GM12878 (cell line): ENCODE results near the gene ASB2. TPM values are rescaled to one million over a fixed set of nuclear protein-coding genes. Genes with fewer than 3 reads are reported as not detected.

Source experiments
- ATAC-seq: fragments of 200-7000 bp; cut with Tn5 transposase; 3 replicates; pipeline ENCODE4 v1.9.1; 2020; ENCODE audit warnings: mild to moderate bottlenecking, moderate library complexity
- BruUV-seq: library from RNA; stranded (reverse); fragments of 400-500 nt; replicated peaks from 2 replicates; lab custom pipeline; 2021; lab: Mats Ljungman, UMichigan
- CTCF ChIA-PET: fragments of 300-600 bp; sonication (Branson Sonifier 250); formaldehyde crosslinking; extraction: SDS; loops from one replicate; lab custom pipeline; 2021; ENCODE audit warnings: inconsistent platforms; lab: Yijun Ruan, JAX
- POLR2A ChIA-PET: fragments of 350-600 bp; formaldehyde crosslinking; extraction: SDS; loops from one replicate; lab custom pipeline; 2021; ENCODE audit warnings: inconsistent platforms; lab: Charles Lee
- RAD21 ChIA-PET: fragments of 300-600 bp; sonication (Branson Sonifier 250); formaldehyde crosslinking; loops from one replicate; lab custom pipeline; 2023; ENCODE audit warnings: antibody characterized with exemption; ENCODE audit not compliant: unreplicated experiment; lab: Charles Lee
- SMC1A ChIA-PET: fragments of 300-600 bp; sonication (Branson Sonifier 250); formaldehyde crosslinking; loops from one replicate; lab custom pipeline; 2023; ENCODE audit not compliant: unreplicated experiment, uncharacterized antibody; lab: Charles Lee
- DNase-seq: peaks from one replicate; pipeline ENCODE4 v3.0.0-alpha.2; 2011; ENCODE audit warnings: low read depth, low spot score
- FAIRE-seq: peaks from 3 replicates; lab custom pipeline; 2011; peaks lifted over from hg19 to GRCh38; lab: Jason Lieb, UNC
- H2AFZ ChIP-seq: 2 replicates; pipeline ENCODE4 v1.6.0; 2011; ENCODE audit warnings: low read depth, low read length, control low read depth; ENCODE audit not compliant: control insufficient read depth
- H3K27ac ChIP-seq: 2 replicates; pipeline ENCODE4 v1.5.1; 2011; ENCODE audit warnings: control low read depth; ENCODE audit not compliant: control insufficient read depth, insufficient read depth
- H3K27me3 ChIP-seq, 2 experiments: replicated peaks in 1 of 2; 2 replicates each; pipeline versions ENCODE4 v1.6.0 to v1.6.1; 2011; ENCODE audit warnings: low read length in 1 of 2; ENCODE audit not compliant: control insufficient read depth in 2 of 2, insufficient read depth in 2 of 2
- H3K36me3 ChIP-seq, 2 experiments: 2 replicates each; pipeline ENCODE4 v1.5.1; 2011; ENCODE audit warnings: low read length in 1 of 2; ENCODE audit not compliant: control insufficient read depth in 2 of 2, insufficient read depth in 2 of 2
- H3K4me1 ChIP-seq: 2 replicates; pipeline ENCODE4 v1.6.1; 2011; ENCODE audit warnings: mild to moderate bottlenecking, low read length, moderate library complexity, mixed read lengths; ENCODE audit not compliant: control insufficient read depth, insufficient read depth
- H3K4me2 ChIP-seq: 2 replicates; pipeline ENCODE4 v1.6.0; 2011; ENCODE audit warnings: control low read depth; ENCODE audit not compliant: control insufficient read depth, insufficient read depth
- H3K4me3 ChIP-seq: fragments of 200-600 bp; sonication (generic); 2 replicates; pipeline ENCODE4 v1.5.1; 2016
- H3K79me2 ChIP-seq: 2 replicates; pipeline ENCODE4 v1.6.0; 2011; ENCODE audit warnings: low read length; ENCODE audit not compliant: control insufficient read depth, insufficient read depth
- H3K9ac ChIP-seq: 2 replicates; pipeline ENCODE4 v1.8.0; 2011; ENCODE audit warnings: low read length, control low read depth, mixed read lengths; ENCODE audit not compliant: control insufficient read depth, insufficient read depth
- H3K9me3 ChIP-seq: replicated peaks from 3 replicates; pipeline ENCODE4 v1.5.1; 2011; ENCODE audit warnings: mild to moderate bottlenecking, low read length; ENCODE audit not compliant: control insufficient read depth, insufficient read depth
- H4K20me1 ChIP-seq: 2 replicates; pipeline ENCODE4 v1.6.0; 2011; ENCODE audit not compliant: control insufficient read depth, insufficient read depth
- ATF7 ChIP-seq: fragments of 450-650 bp; IDR thresholded peaks from 2 replicates; pipeline ENCODE4 v1.6.1; 2016; ENCODE audit warnings: low read depth, mild to moderate bottlenecking
- BHLHE40 ChIP-seq, 2 experiments: fragments of 450-650 bp in 1 of 2; IDR thresholded peaks; 2 replicates each; pipeline ENCODE4 v1.6.1; 2011 to 2017; ENCODE audit warnings: low read depth in 2 of 2, borderline replicate concordance in 1 of 2, improper control_type of control experiment in 1 of 2, low read length in 1 of 2, mild to moderate bottlenecking in 1 of 2
- EED ChIP-seq: sonication (generic); IDR thresholded peaks from 2 replicates; pipeline ENCODE4 v1.6.1; 2016; ENCODE audit warnings: antibody characterized with exemption, low read depth
- EGR1 ChIP-seq, 2 experiments: IDR thresholded peaks; 1 replicate in 1 of 2; 2 replicates in 1 of 2; pipeline ENCODE4 v1.6.1; 2011 to 2012; ENCODE audit warnings: low read depth in 2 of 2, low read length in 2 of 2, borderline replicate concordance in 1 of 2, mild to moderate bottlenecking in 1 of 2, moderate library complexity in 1 of 2
- FOXK2 ChIP-seq: fragments of 450-650 bp; IDR thresholded peaks from 2 replicates; pipeline ENCODE4 v1.6.1; 2017; ENCODE audit warnings: mild to moderate bottlenecking, moderate library complexity
- FOXM1 ChIP-seq: IDR thresholded peaks from 2 replicates; pipeline ENCODE4 v1.6.1; 2012; ENCODE audit warnings: low read depth, mild to moderate bottlenecking, inconsistent platforms, low read length, moderate library complexity
- MYB ChIP-seq: fragments of 150-350 bp; IDR thresholded peaks from 2 replicates; pipeline ENCODE4 v1.6.1; 2014; ENCODE audit warnings: mild to moderate bottlenecking, low read depth, low read length, borderline replicate concordance
- POLR2AphosphoS2 ChIP-seq: IDR thresholded peaks from 2 replicates; pipeline ENCODE4 v1.6.1; 2011; ENCODE audit warnings: low read depth, mild to moderate bottlenecking, low read length, improper control_type of control experiment, moderate library complexity
- STAT3 ChIP-seq: IDR thresholded peaks from 2 replicates; pipeline ENCODE4 v1.6.1; 2011; ENCODE audit warnings: low read depth, low read length, improper control_type of control experiment
- SUPT20H ChIP-seq: IDR thresholded peaks from 2 replicates; pipeline ENCODE4 v1.6.1; 2011; ENCODE audit warnings: low read depth, mild to moderate bottlenecking, low read length, moderate library complexity, borderline replicate concordance; ENCODE audit not compliant: control insufficient read depth
- WGBS: methylation state at CpG from one replicate; pipeline ENCODE4 v1.1.6; 2016; ENCODE audit warnings: low lambda C conversion rate; ENCODE audit not compliant: insufficient replicate concordance, insufficient coverage; ENCODE audit errors: missing lambda C conversion rate; 5-methylcytosine and 5-hydroxymethylcytosine counted together
- in situ Hi-C: fragments of 300-500 bp; cut with MboI; formaldehyde crosslinking; loops from 9 replicates; pipeline ENCODE4 v1.14.3; 2018; ENCODE audit warnings: mixed read lengths
- intact Hi-C: fragments of 100-400 bp; cut with micrococcal nuclease; formaldehyde crosslinking; loops from one replicate; pipeline ENCODE4 v1.14.2; 2022; ENCODE audit not compliant: unreplicated experiment
- polyA plus RNA-seq, 11 experiments: library from polyadenylated mRNA; depleted of rRNA in 4 of 11; unstranded in 6 of 11; stranded (reverse) in 5 of 11; fragments of >200 nt; fragmentation: Nextera tagmentation in 4 of 11; fragmentation: Illumina TruSeq in 1 of 11; extraction: Ambion mirVana in 4 of 11; extraction: Trizol in 1 of 11; gene quantifications; 1 replicate in 1 of 11; 2 replicates in 10 of 11; pipeline versions ENCODE4 v1.2.1 to v1.2.3, GENCODE V29; 2011 to 2016; ENCODE audit warnings: inconsistent platforms in 2 of 11, missing spikeins in 2 of 11, low read depth in 1 of 11
- total RNA-seq, 4 experiments: library from RNA; depleted of rRNA in 3 of 4; stranded (reverse); fragments of >200 nt in 3 of 4; fragmentation: Illumina TruSeq in 1 of 4; extraction: Trizol in 1 of 4; gene quantifications; 2 replicates each; pipeline versions ENCODE4 v1.2.1 to v1.2.3, GENCODE V29; 2013 to 2021
- TF ChIP-seq, protein P1 (sequence below): IDR thresholded peaks from 2 replicates; pipeline ENCODE4 v1.6.1; 2011; ENCODE audit warnings: borderline replicate concordance, low read depth, mild to moderate bottlenecking, moderate library complexity, mixed read lengths, low read length; ENCODE audit not compliant: insufficient read depth; ENCODE audit errors: extremely low read length
- TF ChIP-seq, protein P2 (sequence below): fragments of 450-650 bp; IDR thresholded peaks from 2 replicates; pipeline ENCODE4 v1.6.1; 2016; ENCODE audit warnings: mild to moderate bottlenecking, moderate library complexity, borderline replicate concordance
- TF ChIP-seq, protein P3 (sequence below): IDR thresholded peaks from 2 replicates; pipeline ENCODE4 v1.6.1; 2012; ENCODE audit warnings: low read depth, low read length, improper control_type of control experiment

Gene ASB2
- total and polyA plus RNA-seq, 10 of the 15 experiments (the other 5 are each of a cell fraction or from before 2014, with no cell fraction given), result 3.0 to 54.8 (median 33.5) TPM

DNA sequence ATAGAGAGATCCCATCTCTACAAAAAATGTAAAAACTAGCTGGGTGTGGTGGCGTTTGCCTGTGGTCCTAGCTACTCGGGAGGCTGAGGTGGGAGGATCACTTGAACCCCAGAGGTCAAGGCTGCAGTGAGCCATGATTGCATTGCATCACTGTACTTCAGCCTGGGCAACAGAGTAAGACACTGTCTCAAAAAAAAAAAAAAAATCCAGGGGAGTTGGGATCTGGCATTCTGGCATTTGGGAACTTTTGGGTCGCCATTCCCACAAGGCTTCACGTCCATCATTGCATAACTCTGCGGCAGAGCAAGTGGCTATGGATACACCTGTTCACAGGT, 83.9 kb downstream of the ASB2 start:
- WGBS, result 26% methylated on average over 5 of the region's 5 CpGs
- FAIRE-seq, result no peak
- no peak overlapping the region for H3K4me3 ChIP-seq
- H3K27me3 ChIP-seq, result peaks cover 6 to 10% of the 10 kb centered on the region in 2 experiments
- intact Hi-C loops, result loop anchor here (5.0 kb wide), 1 partner anchor 160 kb away; no protein-coding TSS in a partner anchor
- SMC1A ChIA-PET, result interaction anchor here (0.7 to 1.0 kb wide), 4 partner anchors 8 to 343 kb away, joined by 3 to 5 read pairs (median 4); no protein-coding TSS in a partner anchor
- no peaks in the 10 kb centered on the region for H4K20me1 ChIP-seq
- H3K9me3 ChIP-seq, result no peaks in the 10 kb centered on the region
- H3K4me2 ChIP-seq, result no peak overlapping the region
- no peaks in the 10 kb centered on the region for H3K36me3 ChIP-seq
- BruUV-seq, result no TSS peak
- H3K79me2 ChIP-seq, result no peaks in the 10 kb centered on the region
- in situ Hi-C loops, result no loop called here
- H3K4me1 ChIP-seq, result no peaks in the 10 kb centered on the region
- ATAC-seq, result no peak
- TF ChIP-seq, protein P1, sequence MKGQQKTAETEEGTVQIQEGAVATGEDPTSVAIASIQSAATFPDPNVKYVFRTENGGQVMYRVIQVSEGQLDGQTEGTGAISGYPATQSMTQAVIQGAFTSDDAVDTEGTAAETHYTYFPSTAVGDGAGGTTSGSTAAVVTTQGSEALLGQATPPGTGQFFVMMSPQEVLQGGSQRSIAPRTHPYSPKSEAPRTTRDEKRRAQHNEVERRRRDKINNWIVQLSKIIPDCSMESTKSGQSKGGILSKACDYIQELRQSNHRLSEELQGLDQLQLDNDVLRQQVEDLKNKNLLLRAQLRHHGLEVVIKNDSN, result no peak
- TF ChIP-seq POLR2AphosphoS2 (no peak), SUPT20H (no peak), ATF7 (no peak), FOXK2 (no peak), BHLHE40 (IDR thresholded peaks at IDR 0.05; ENCODE audit: borderline replicate concordance in 1 of 2, low read depth in 2 of 2, low read length in 1 of 2) (no peak), MYB (no peak), EED (no peak), STAT3 (no peak), FOXM1 (no peak), EGR1 (IDR thresholded peaks at IDR 0.05; ENCODE audit: borderline replicate concordance in 1 of 2, low read depth in 2 of 2, low read length in 2 of 2) (no peak)
- TF ChIP-seq, protein P2, sequence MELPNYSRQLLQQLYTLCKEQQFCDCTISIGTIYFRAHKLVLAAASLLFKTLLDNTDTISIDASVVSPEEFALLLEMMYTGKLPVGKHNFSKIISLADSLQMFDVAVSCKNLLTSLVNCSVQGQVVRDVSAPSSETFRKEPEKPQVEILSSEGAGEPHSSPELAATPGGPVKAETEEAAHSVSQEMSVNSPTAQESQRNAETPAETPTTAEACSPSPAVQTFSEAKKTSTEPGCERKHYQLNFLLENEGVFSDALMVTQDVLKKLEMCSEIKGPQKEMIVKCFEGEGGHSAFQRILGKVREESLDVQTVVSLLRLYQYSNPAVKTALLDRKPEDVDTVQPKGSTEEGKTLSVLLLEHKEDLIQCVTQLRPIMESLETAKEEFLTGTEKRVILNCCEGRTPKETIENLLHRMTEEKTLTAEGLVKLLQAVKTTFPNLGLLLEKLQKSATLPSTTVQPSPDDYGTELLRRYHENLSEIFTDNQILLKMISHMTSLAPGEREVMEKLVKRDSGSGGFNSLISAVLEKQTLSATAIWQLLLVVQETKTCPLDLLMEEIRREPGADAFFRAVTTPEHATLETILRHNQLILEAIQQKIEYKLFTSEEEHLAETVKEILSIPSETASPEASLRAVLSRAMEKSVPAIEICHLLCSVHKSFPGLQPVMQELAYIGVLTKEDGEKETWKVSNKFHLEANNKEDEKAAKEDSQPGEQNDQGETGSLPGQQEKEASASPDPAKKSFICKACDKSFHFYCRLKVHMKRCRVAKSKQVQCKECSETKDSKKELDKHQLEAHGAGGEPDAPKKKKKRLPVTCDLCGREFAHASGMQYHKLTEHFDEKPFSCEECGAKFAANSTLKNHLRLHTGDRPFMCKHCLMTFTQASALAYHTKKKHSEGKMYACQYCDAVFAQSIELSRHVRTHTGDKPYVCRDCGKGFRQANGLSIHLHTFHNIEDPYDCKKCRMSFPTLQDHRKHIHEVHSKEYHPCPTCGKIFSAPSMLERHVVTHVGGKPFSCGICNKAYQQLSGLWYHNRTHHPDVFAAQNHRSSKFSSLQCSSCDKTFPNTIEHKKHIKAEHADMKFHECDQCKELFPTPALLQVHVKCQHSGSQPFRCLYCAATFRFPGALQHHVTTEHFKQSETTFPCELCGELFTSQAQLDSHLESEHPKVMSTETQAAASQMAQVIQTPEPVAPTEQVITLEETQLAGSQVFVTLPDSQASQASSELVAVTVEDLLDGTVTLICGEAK, result no peak
- TF ChIP-seq, protein P3, sequence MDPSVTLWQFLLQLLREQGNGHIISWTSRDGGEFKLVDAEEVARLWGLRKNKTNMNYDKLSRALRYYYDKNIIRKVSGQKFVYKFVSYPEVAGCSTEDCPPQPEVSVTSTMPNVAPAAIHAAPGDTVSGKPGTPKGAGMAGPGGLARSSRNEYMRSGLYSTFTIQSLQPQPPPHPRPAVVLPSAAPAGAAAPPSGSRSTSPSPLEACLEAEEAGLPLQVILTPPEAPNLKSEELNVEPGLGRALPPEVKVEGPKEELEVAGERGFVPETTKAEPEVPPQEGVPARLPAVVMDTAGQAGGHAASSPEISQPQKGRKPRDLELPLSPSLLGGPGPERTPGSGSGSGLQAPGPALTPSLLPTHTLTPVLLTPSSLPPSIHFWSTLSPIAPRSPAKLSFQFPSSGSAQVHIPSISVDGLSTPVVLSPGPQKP, result no peak
- H3K27ac ChIP-seq, result no peak overlapping the region
- RAD21 ChIA-PET, result interaction anchor here (0.7 kb wide), 1 partner anchor 233 kb away, joined by 3 read pairs; no protein-coding TSS in a partner anchor
- no peak overlapping the region for H2AFZ ChIP-seq
- H3K9ac ChIP-seq, result no peak overlapping the region
- CTCF ChIA-PET, result interaction anchor here (1.1 to 9.5 kb wide), 2 partner anchors 16 to 237 kb away, joined by 3 to 55 read pairs; no protein-coding TSS in a partner anchor
- POLR2A ChIA-PET, result no interaction called here
- no peak for DNase-seq
